Cardiac atrium fibroblast (primary cell): ENCODE results near the gene MYOC. TPM values are rescaled to one million over a fixed set of nuclear protein-coding genes. Genes with fewer than 3 reads are reported as not detected.

ENCODE experiments used
- total RNA-seq: library from RNA; depleted of rRNA; stranded (reverse); fragments of >200 nt; gene quantifications from 2 replicates; pipeline ENCODE4 v1.2.3, GENCODE V29; 2015

The MYOC gene
- not detected in 2 replicates for total RNA-seq

DNA sequence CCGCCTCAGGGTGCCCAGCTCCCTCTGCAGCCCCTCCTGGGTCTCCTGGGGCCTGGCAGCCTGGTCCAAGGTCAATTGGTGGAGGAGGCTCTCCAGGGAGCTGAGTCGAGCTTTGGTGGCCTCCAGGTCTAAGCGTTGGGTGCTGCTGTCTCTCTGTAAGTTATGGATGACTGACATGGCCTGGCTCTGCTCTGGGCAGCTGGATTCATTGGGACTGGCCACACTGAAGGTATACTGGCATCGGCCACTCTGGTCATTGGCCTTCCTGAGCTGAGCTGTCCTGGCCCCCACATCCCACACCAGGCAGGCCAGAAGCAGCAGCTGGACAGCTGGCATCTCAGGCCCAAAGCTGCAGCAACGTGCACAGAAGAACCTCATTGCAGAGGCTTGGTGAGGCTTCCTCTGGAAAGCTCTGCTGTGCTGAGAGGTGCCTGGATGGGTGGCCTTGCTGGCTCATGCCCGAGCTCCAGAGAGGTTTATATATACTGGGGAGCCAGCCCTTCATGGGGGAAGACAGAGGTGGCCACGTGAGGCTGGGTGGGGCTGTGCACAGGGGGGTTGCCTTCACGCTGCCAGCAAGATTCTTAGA, at the start of gene MYOC:
TSS of gene MYOC (minus strand) at position 455 of the 589 bp plus-strand sequence. CDS start at position 378, 77 bp downstream.

DNA sequence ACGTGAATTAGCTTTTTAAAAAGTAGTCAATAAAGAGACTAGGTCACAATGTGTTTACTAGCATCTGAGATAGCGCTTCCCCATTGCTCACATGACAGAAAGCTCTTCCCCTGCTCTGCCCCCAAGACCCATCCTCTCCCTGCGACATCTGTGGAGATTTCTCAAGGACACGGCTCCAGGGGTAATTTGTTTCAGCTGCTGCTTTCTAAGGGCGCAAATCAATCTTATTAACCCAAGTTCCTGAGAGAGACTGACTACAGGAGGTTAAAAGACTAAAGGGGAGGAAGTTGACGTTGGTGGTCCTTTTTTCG, 30.4 kb downstream of the MYOC start, which contains the start of gene MYOCOS:
TSS of gene MYOCOS (plus strand) at position 92 of the 311 bp plus-strand sequence. CDS start 1,641 bp downstream, outside the sequence.

Other genes with a start within 250 kb of the MYOC start
- 41.7 and 49.9 TPM in 2 replicates for gene PRRC2C, start 167.2 kb downstream of the MYOC start, total RNA-seq
- not detected in 2 replicates for gene MYOCOS, start 30.4 kb downstream of the MYOC start, total RNA-seq
- gene VAMP4, start 89.4 kb upstream of the MYOC start, total RNA-seq: 3.4 and 5.3 TPM in 2 replicates
- 9.7 and 19.6 TPM in 2 replicates for gene METTL13, start 129.0 kb upstream of the MYOC start, total RNA-seq
- 0.16 and 0.36 TPM in 2 replicates for gene DNM3, start 188.8 kb upstream of the MYOC start, total RNA-seq